H1 (cell line): Measurements from ENCODE around the gene PPP1R14B. TPM values are rescaled to one million over a fixed set of nuclear protein-coding genes. Genes with fewer than 3 reads are reported as not detected.

Experiments used
- CTCF ChIA-PET: fragments of 300-600 bp; sonication (Branson Sonifier 250); formaldehyde crosslinking; loops from one replicate; lab custom pipeline; 2021; ENCODE audit not compliant: partially characterized antibody; lab: Charles Lee
- POLR2A ChIA-PET: fragments of 300-600 bp; sonication (Branson Sonifier 250); formaldehyde crosslinking; loops from one replicate; lab custom pipeline; 2021; ENCODE audit warnings: inconsistent platforms; ENCODE audit not compliant: partially characterized antibody; lab: Charles Lee
- DNase-seq, 2 experiments: peaks; one replicate each; pipeline versions ENCODE4 v3.0.0 to v3.0.0-alpha.2; 2010 to 2022; ENCODE audit warnings: low spot score in 2 of 2, low read depth in 1 of 2, mixed read lengths in 1 of 2
- FAIRE-seq: peaks from 2 replicates; lab custom pipeline; 2011; peaks lifted over from hg19 to GRCh38; lab: Jason Lieb, UNC
- H2AFZ ChIP-seq: 2 replicates; pipeline ENCODE4 v1.8.1; 2012; ENCODE audit warnings: low read length, inconsistent platforms
- H2AK5ac ChIP-seq: 2 replicates; pipeline ENCODE4 v1.6.1; 2013; ENCODE audit warnings: low read depth, low read length
- H2BK120ac ChIP-seq: replicated peaks from 2 replicates; pipeline ENCODE3; 2013; ENCODE audit warnings: low read depth, low read length, inconsistent platforms
- H2BK12ac ChIP-seq: 2 replicates; pipeline ENCODE4 v1.6.1; 2013; ENCODE audit warnings: low read depth, low read length
- H2BK15ac ChIP-seq: 2 replicates; pipeline ENCODE4 v1.6.1; 2013; ENCODE audit warnings: low read length
- H2BK20ac ChIP-seq: 2 replicates; pipeline ENCODE4 v1.6.1; 2013; ENCODE audit warnings: low read length
- H2BK5ac ChIP-seq: 2 replicates; pipeline ENCODE4 v1.6.1; 2013; ENCODE audit warnings: low read depth, low read length
- H3K14ac ChIP-seq: 2 replicates; pipeline ENCODE4 v1.6.1; 2013; ENCODE audit warnings: inconsistent platforms; ENCODE audit not compliant: insufficient read length
- H3K18ac ChIP-seq: 2 replicates; pipeline ENCODE4 v1.6.1; 2013; ENCODE audit warnings: low read length; ENCODE audit errors: extremely low read depth
- H3K23ac ChIP-seq: 2 replicates; pipeline ENCODE4 v1.6.1; 2013; ENCODE audit warnings: inconsistent platforms; ENCODE audit not compliant: insufficient read length
- H3K23me2 ChIP-seq: 2 replicates; pipeline ENCODE4 v1.6.1; 2013; ENCODE audit warnings: low read depth, low read length
- H3K27ac ChIP-seq: 2 replicates; pipeline ENCODE4 v1.6.1; 2011; ENCODE audit warnings: low read depth, low read length, inconsistent platforms
- H3K27me3 ChIP-seq, 4 experiments: replicated peaks in 1 of 4; 1 replicate in 1 of 4; 2 replicates in 3 of 4; pipeline versions ENCODE4 v1.6.1 to v1.8.1; 2011 to 2013; ENCODE audit warnings: low read length in 3 of 4, mild to moderate bottlenecking in 3 of 4, inconsistent platforms in 2 of 4, mixed read lengths in 2 of 4, moderate library complexity in 1 of 4; ENCODE audit not compliant: control insufficient read depth in 3 of 4, insufficient read depth in 3 of 4; ENCODE audit errors: extremely low read depth in 1 of 4
- H3K36me3 ChIP-seq, 4 experiments: 2 replicates each; pipeline versions ENCODE4 v1.6.1 to v1.8.1; 2011 to 2013; ENCODE audit warnings: mild to moderate bottlenecking in 4 of 4, low read length in 3 of 4, moderate library complexity in 2 of 4, control low read depth in 1 of 4, inconsistent platforms in 1 of 4; ENCODE audit not compliant: insufficient read depth in 4 of 4, control insufficient read depth in 2 of 4
- H3K4ac ChIP-seq: replicated peaks from 2 replicates; pipeline ENCODE3; 2013; ENCODE audit warnings: low read length, low read depth, mixed read lengths, inconsistent platforms; ENCODE audit not compliant: insufficient read length
- H3K4me1 ChIP-seq, 4 experiments: replicated peaks in 1 of 4; 1 replicate in 1 of 4; 2 replicates in 3 of 4; pipeline versions ENCODE4 v1.6.1 to v1.8.1; 2011 to 2013; ENCODE audit warnings: low read length in 3 of 4, inconsistent platforms in 2 of 4, mixed read lengths in 1 of 4; ENCODE audit not compliant: insufficient read depth in 4 of 4, control insufficient read depth in 3 of 4
- H3K4me2 ChIP-seq, 2 experiments: 2 replicates each; pipeline versions ENCODE4 v1.6.1 to v1.8.1; 2011 to 2013; ENCODE audit warnings: low read depth in 2 of 2, low read length in 2 of 2, control low read depth in 1 of 2, inconsistent platforms in 1 of 2, mild to moderate bottlenecking in 1 of 2; ENCODE audit not compliant: insufficient read depth in 1 of 2
- H3K4me3 ChIP-seq, 4 experiments: fragments of 200-600, 300-600 bp in 1 of 4; sonication (generic), shearing (Covaris generic), sonication (Bioruptor Twin) in 1 of 4; 2 replicates each; pipeline versions ENCODE4 v1.5.1 to v1.8.1; 2011 to 2016; ENCODE audit warnings: low read length in 4 of 4, low read depth in 3 of 4, control low read depth in 2 of 4, inconsistent platforms in 2 of 4, mild to moderate bottlenecking in 2 of 4, mixed read lengths in 1 of 4, moderate library complexity in 1 of 4; ENCODE audit not compliant: insufficient read depth in 2 of 4; ENCODE audit errors: extremely low read depth in 1 of 4
- H3K56ac ChIP-seq: replicated peaks from 2 replicates; pipeline ENCODE3; 2013; ENCODE audit warnings: low read depth, mild to moderate bottlenecking, mixed read lengths, low read length, inconsistent platforms; ENCODE audit not compliant: insufficient read length
- H3K79me1 ChIP-seq: 2 replicates; pipeline ENCODE4 v1.6.1; 2013; ENCODE audit warnings: low read depth, low read length, control low read depth
- H3K79me2 ChIP-seq, 2 experiments: 2 replicates each; pipeline versions ENCODE4 v1.6.1 to v1.8.1; 2012 to 2013; ENCODE audit warnings: low read length in 2 of 2, mild to moderate bottlenecking in 2 of 2, inconsistent platforms in 1 of 2; ENCODE audit not compliant: insufficient read depth in 2 of 2, control insufficient read depth in 1 of 2
- H3K9ac ChIP-seq, 4 experiments: replicated peaks in 1 of 4; 1 replicate in 1 of 4; 2 replicates in 3 of 4; pipeline versions ENCODE4 v1.6.1 to v1.8.1; 2011 to 2013; ENCODE audit warnings: low read depth in 3 of 4, low read length in 3 of 4, control low read depth in 2 of 4, mild to moderate bottlenecking in 2 of 4, moderate library complexity in 2 of 4, inconsistent platforms in 1 of 4; ENCODE audit errors: extremely low read depth in 1 of 4
- H3K9me3 ChIP-seq, 2 experiments: 2 replicates each; pipeline versions ENCODE4 v1.6.1 to v1.8.1; 2012 to 2013; ENCODE audit warnings: mild to moderate bottlenecking in 2 of 2, moderate library complexity in 2 of 2, control low read depth in 1 of 2, inconsistent platforms in 1 of 2, low read depth in 1 of 2, low read length in 1 of 2, mixed read lengths in 1 of 2; ENCODE audit not compliant: insufficient read depth in 2 of 2
- H4K20me1 ChIP-seq, 2 experiments: replicated peaks in 1 of 2; 2 replicates each; pipeline versions ENCODE3 to v1.8.1; 2011 to 2013; ENCODE audit warnings: inconsistent platforms in 2 of 2, low read length in 2 of 2, mild to moderate bottlenecking in 1 of 2; ENCODE audit not compliant: insufficient read depth in 2 of 2, control insufficient read depth in 1 of 2
- H4K5ac ChIP-seq: 2 replicates; pipeline ENCODE4 v1.6.1; 2013; ENCODE audit warnings: low read length, low read depth, mixed read lengths, inconsistent platforms; ENCODE audit not compliant: insufficient read length
- H4K8ac ChIP-seq: 2 replicates; pipeline ENCODE4 v1.8.0; 2013; ENCODE audit warnings: mild to moderate bottlenecking, moderate library complexity, low read length, inconsistent platforms; ENCODE audit not compliant: insufficient read depth; ENCODE audit errors: extremely low read depth
- H4K91ac ChIP-seq: replicated peaks from 2 replicates; pipeline ENCODE3; 2013; ENCODE audit warnings: low read length, mixed read lengths, inconsistent platforms; ENCODE audit not compliant: insufficient read length
- ASH2L ChIP-seq: fragments of 200-600, 300-600 bp; sonication (generic); IDR thresholded peaks from one replicate; pipeline ENCODE4 v1.7.1; 2017; ENCODE audit warnings: low read length
- CBX5 ChIP-seq: fragments of 300-800, 300-1000 bp; sonication (generic); IDR thresholded peaks from 2 replicates; pipeline ENCODE4 v1.7.1; 2016; ENCODE audit warnings: antibody characterized with exemption, low read length, low read depth
- E2F6 ChIP-seq: IDR thresholded peaks from 2 replicates; pipeline ENCODE4 v1.6.1; 2012; ENCODE audit warnings: inconsistent platforms
- EGR1 ChIP-seq: IDR thresholded peaks from 2 replicates; pipeline ENCODE4 v1.6.1; 2011; ENCODE audit warnings: low read depth, low read length, borderline replicate concordance
- MAX ChIP-seq: IDR thresholded peaks from 2 replicates; pipeline ENCODE4 v1.6.1; 2012; ENCODE audit warnings: inconsistent platforms
- PHF8 ChIP-seq: fragments of 200-600 bp; sonication (generic); conservative IDR thresholded peaks from 2 replicates; pipeline ENCODE4 v1.7.1; 2012; ENCODE audit warnings: low read depth, mild to moderate bottlenecking, inconsistent platforms, low read length, moderate library complexity
- SAP30 ChIP-seq: fragments of 300-600 bp; sonication (generic); IDR thresholded peaks from 2 replicates; pipeline ENCODE4 v1.7.1; 2012; ENCODE audit warnings: low read length, moderate library complexity, mild to moderate bottlenecking, inconsistent platforms; ENCODE audit not compliant: insufficient read depth, insufficient replicate concordance
- SIN3A ChIP-seq, 2 experiments: IDR thresholded peaks in 1 of 2; conservative IDR thresholded peaks in 1 of 2; 2 replicates each; pipeline ENCODE4 v1.6.1; 2011 to 2012; ENCODE audit warnings: low read length in 2 of 2, improper control_type of control experiment in 1 of 2, low read depth in 1 of 2, mild to moderate bottlenecking in 1 of 2
- SP4 ChIP-seq: IDR thresholded peaks from 2 replicates; pipeline ENCODE4 v1.6.1; 2012; ENCODE audit warnings: low read length, inconsistent platforms
- WGBS, 2 experiments: shearing (Covaris generic) in 1 of 2; methylation state at CpG; one replicate each; pipeline versions ENCODE4 v1.1.6 to v1.1.7; 2013 to 2015; ENCODE audit warnings: low lambda C conversion rate in 2 of 2, mixed read lengths in 2 of 2, inconsistent platforms in 1 of 2, low coverage in 1 of 2, missing lambda C conversion rate in 1 of 2; ENCODE audit not compliant: insufficient replicate concordance in 2 of 2, insufficient coverage in 1 of 2, insufficient read length in 1 of 2; ENCODE audit errors: extremely low coverage in 1 of 2, missing lambda C conversion rate in 1 of 2; 5-methylcytosine and 5-hydroxymethylcytosine counted together
- polyA plus RNA-seq, 7 experiments: library from polyadenylated mRNA; depleted of rRNA in 3 of 7; stranded (reverse) in 5 of 7; unstranded in 2 of 7; fragments of >200 nt in 5 of 7; fragments of 200-250 nt in 2 of 7; gene quantifications; 1 replicate in 5 of 7; 2 replicates in 1 of 7; 4 replicates in 1 of 7; pipeline versions ENCODE4 v1.2.1 to v1.2.3, GENCODE V29; 2011 to 2013; ENCODE audit warnings: missing spikeins in 2 of 7, mixed read lengths in 2 of 7
- total RNA-seq: library from RNA; stranded (reverse); fragmentation: NEBNext Ultra II Directional; extraction: Animal tissue kit (Norgen Biotek cat#: 25700); gene quantifications from 2 replicates; pipeline ENCODE4 v1.2.1, GENCODE V29; 2021

Gene PPP1R14B
- total and polyA plus RNA-seq, 2 of the 8 experiments (the other 6 are each of a cell fraction or from before 2014, with no cell fraction given) = 265 to 419 TPM

- Histone ChIP-seq H3K36me3 (peaks cover 0 to 19% (median 7%) of the 10 kb centered on the region in 4 experiments; a peak in 4 of 8 replicates), H3K56ac (peak within 1 kb of the TSS; percentile 90), H2BK5ac (peak within 1 kb of the TSS; percentile 88), H3K4me2 (peak within 1 kb of the TSS; percentile 82 to 85), H3K23ac (no peak within 1 kb of the TSS), H2BK120ac (no peak within 1 kb of the TSS), H3K9ac (peak within 1 kb of the TSS; percentile 72 to 85 (median 76)), H4K5ac (peak within 1 kb of the TSS; percentile 90), H3K4me1 (peaks cover 0 to 16% (median 12%) of the 10 kb centered on the region in 4 experiments; a peak in 6 of 7 replicates), H2BK12ac (0 out of 2 replicates have a peak within 1 kb of the TSS, but pooled peaks have one; percentile 1), H2AK5ac (peak within 1 kb of the TSS; percentile 26; the same call in 1 of the 2 replicates), H3K23me2 (peaks cover 12% of the 10 kb centered on the region), H4K8ac (peak within 1 kb of the TSS; percentile 92), H3K79me1 (peaks cover 3% of the 10 kb centered on the region), H2AFZ (no peak within 1 kb of the TSS), H3K9me3 (no peaks in the 10 kb centered on the region), H2BK15ac (no peak within 1 kb of the TSS), H4K20me1 (peaks cover 0 to 11% of the 10 kb centered on the region in 2 experiments), H3K27me3 (no peaks in the 10 kb centered on the region; a peak in 1 of 7 replicates), H3K4me3 (peak within 1 kb of the TSS; percentile 67 to 82 (median 78)), H3K14ac (no peak within 1 kb of the TSS), H3K27ac (peak within 1 kb of the TSS; percentile 87), H3K4ac (peak within 1 kb of the TSS; percentile 38), H4K91ac (peak within 1 kb of the TSS; percentile 81), H2BK20ac (no peak within 1 kb of the TSS), H3K79me2 (peaks cover 2 to 13% of the 10 kb centered on the region in 2 experiments; a peak in 3 of 4 replicates), H3K18ac (peak within 1 kb of the TSS; percentile 99)
- POLR2A ChIA-PET = interaction anchor here (0.7 to 13.1 kb wide), 9 partner anchors 6 to 64 kb away, joined by 3 to 352 read pairs (median 43); partner anchors contain the start of genes DNAJC4, FKBP2, NUDT22 and PLCB3
- DNase-seq (peak; percentile 88 to 97), FAIRE-seq (no peak)
- WGBS, 2 experiments = 7% methylated on average over 44 of the region's 58 CpGs; no CpG with 5 or more reads in 1 of the 2 experiments
- CTCF ChIA-PET = interaction anchor here (1.0 to 1.6 kb wide), 3 partner anchors 10 to 32 kb away, joined by 3 to 4 read pairs (median 4); partner anchors contain the start of gene NUDT22
- TF ChIP-seq ASH2L = peak; percentile 41
- TF ChIP-seq CBX5 = no peak
- peak; percentile 28; the same call in 1 of the 2 replicates for TF ChIP-seq E2F6
- peak; percentile 64 for TF ChIP-seq MAX
- TF ChIP-seq SAP30 = peak; percentile 50
- TF ChIP-seq PHF8 = peak; percentile 76
- TF ChIP-seq SIN3A (conservative IDR thresholded peaks at IDR 0.05 in 1 of 2, IDR thresholded peaks at IDR 0.05 in 1 of 2; ENCODE audit: low read depth in 1 of 2, low read length in 2 of 2) = peak in 1 of 2 experiments; percentile 29; a peak in 1 of 4 replicates
- TF ChIP-seq SP4 = peak; percentile 42; the same call in 1 of the 2 replicates
- peak; percentile 70; the same call in 1 of the 2 replicates for TF ChIP-seq EGR1
Measured at GRCh38 chr11:64240435-64241240, 6.1 kb downstream of the PPP1R14B start, which contains the start of gene FKBP2. FKBP2 (plus strand) TSS chr11:64241095; CDS start chr11:64242388, 1,293 bp downstream.
